GM12878 (cell line): ENCODE data around the gene RSAD2.

Source experiments
- BCL11A ChIP-seq: IDR thresholded peaks from 2 replicates; pipeline ENCODE4 v1.6.1; 2011; ENCODE audit warnings: low read depth, low read length
- BHLHE40 ChIP-seq, 2 experiments: fragments of 450-650 bp in 1 of 2; IDR thresholded peaks; 2 replicates each; pipeline ENCODE4 v1.6.1; 2011 to 2017; ENCODE audit warnings: low read depth in 2 of 2, borderline replicate concordance in 1 of 2, improper control_type of control experiment in 1 of 2, low read length in 1 of 2, mild to moderate bottlenecking in 1 of 2
- BRCA1 ChIP-seq: IDR thresholded peaks from 2 replicates; pipeline ENCODE4 v1.6.1; 2011; ENCODE audit warnings: low read depth, low read length, improper control_type of control experiment
- CEBPB ChIP-seq, 2 experiments: fragments of 150-350 bp in 1 of 2; IDR thresholded peaks; 2 replicates each; pipeline ENCODE4 v1.6.1; 2012 to 2014; ENCODE audit warnings: low read depth in 2 of 2, low read length in 2 of 2, borderline replicate concordance in 1 of 2, inconsistent platforms in 1 of 2
- CHD2 ChIP-seq: IDR thresholded peaks from 2 replicates; pipeline ENCODE4 v1.6.1; 2011; ENCODE audit warnings: low read depth, low read length, improper control_type of control experiment, borderline replicate concordance
- EP300 ChIP-seq, 2 experiments: fragments of 150-350 bp in 1 of 2; IDR thresholded peaks; 2 replicates each; pipeline ENCODE4 v1.6.1; 2011 to 2012; ENCODE audit warnings: low read depth in 2 of 2, low read length in 2 of 2, borderline replicate concordance in 1 of 2, improper control_type of control experiment in 1 of 2, inconsistent platforms in 1 of 2; ENCODE audit not compliant: control insufficient read depth in 1 of 2
- EZH2 ChIP-seq: IDR thresholded peaks from 2 replicates; pipeline ENCODE4 v1.6.1; 2012; ENCODE audit warnings: low read depth, mild to moderate bottlenecking, control low read depth, inconsistent platforms, low read length, borderline replicate concordance; ENCODE audit not compliant: control insufficient read depth
- FOXK2 ChIP-seq: fragments of 450-650 bp; IDR thresholded peaks from 2 replicates; pipeline ENCODE4 v1.6.1; 2017; ENCODE audit warnings: mild to moderate bottlenecking, moderate library complexity
- HDGF ChIP-seq: fragments of 450-650 bp; IDR thresholded peaks from 2 replicates; pipeline ENCODE4 v1.6.1; 2016; ENCODE audit warnings: antibody characterized with exemption
- KAT2A ChIP-seq: conservative IDR thresholded peaks from 2 replicates; pipeline ENCODE4 v1.6.1; 2011; ENCODE audit warnings: low read depth, low read length; ENCODE audit not compliant: control insufficient read depth
- SMAD1 ChIP-seq: fragments of 450-650 bp; IDR thresholded peaks from 2 replicates; pipeline ENCODE4 v1.6.1; 2018; ENCODE audit warnings: mild to moderate bottlenecking, low read depth; ENCODE audit not compliant: partially characterized antibody
- SP1 ChIP-seq: IDR thresholded peaks from one replicate; pipeline ENCODE4 v1.6.1; 2011; ENCODE audit warnings: low read depth, low read length
- STAT3 ChIP-seq: IDR thresholded peaks from 2 replicates; pipeline ENCODE4 v1.6.1; 2011; ENCODE audit warnings: low read depth, low read length, improper control_type of control experiment
- TF ChIP-seq, protein P1 (sequence below), 3 experiments: IDR thresholded peaks in 2 of 3; conservative IDR thresholded peaks in 1 of 3; 2 replicates each; pipeline ENCODE4 v1.5.1; 2011; ENCODE audit warnings: low read depth in 3 of 3, low read length in 3 of 3, mild to moderate bottlenecking in 3 of 3, control low read depth in 2 of 3, moderate library complexity in 2 of 3, inconsistent platforms in 1 of 3, mixed read lengths in 1 of 3; ENCODE audit not compliant: control insufficient read depth in 2 of 3, insufficient read depth in 1 of 3; ENCODE audit errors: extremely low read depth in 1 of 3

DNA sequence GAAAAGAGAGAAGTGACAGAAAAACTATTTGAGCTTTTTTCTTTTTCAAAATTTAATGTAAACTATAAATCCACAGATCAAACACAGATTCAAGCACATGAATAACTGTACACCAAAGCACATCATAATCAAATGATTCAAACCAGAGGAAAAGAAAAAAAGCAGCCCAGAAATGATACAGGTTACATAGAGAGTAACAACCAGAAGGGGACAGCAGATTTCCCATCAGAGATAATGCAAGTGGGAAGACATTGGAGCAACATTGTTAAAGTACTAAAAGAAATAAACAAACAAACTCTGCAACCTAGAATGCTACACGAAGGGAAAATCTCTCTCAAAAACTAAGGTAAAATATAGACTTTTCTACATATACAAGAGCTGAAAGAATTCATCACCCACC lies 46.3 kb upstream of the RSAD2 start:
- no peak for TF ChIP-seq SMAD1
- no peak for TF ChIP-seq BRCA1
- TF ChIP-seq, protein P1, sequence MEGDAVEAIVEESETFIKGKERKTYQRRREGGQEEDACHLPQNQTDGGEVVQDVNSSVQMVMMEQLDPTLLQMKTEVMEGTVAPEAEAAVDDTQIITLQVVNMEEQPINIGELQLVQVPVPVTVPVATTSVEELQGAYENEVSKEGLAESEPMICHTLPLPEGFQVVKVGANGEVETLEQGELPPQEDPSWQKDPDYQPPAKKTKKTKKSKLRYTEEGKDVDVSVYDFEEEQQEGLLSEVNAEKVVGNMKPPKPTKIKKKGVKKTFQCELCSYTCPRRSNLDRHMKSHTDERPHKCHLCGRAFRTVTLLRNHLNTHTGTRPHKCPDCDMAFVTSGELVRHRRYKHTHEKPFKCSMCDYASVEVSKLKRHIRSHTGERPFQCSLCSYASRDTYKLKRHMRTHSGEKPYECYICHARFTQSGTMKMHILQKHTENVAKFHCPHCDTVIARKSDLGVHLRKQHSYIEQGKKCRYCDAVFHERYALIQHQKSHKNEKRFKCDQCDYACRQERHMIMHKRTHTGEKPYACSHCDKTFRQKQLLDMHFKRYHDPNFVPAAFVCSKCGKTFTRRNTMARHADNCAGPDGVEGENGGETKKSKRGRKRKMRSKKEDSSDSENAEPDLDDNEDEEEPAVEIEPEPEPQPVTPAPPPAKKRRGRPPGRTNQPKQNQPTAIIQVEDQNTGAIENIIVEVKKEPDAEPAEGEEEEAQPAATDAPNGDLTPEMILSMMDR (IDR thresholded peaks at IDR 0.05 in 2 of 3, conservative IDR thresholded peaks at IDR 0.05 in 1 of 3; ENCODE audit: control insufficient read depth in 2 of 3, extremely low read depth in 1 of 3, insufficient read depth in 1 of 3, low read depth in 3 of 3, low read length in 3 of 3), result no peak
- TF ChIP-seq CEBPB (IDR thresholded peaks at IDR 0.05; ENCODE audit: borderline replicate concordance in 1 of 2, low read depth in 2 of 2, low read length in 2 of 2), result no peak
- TF ChIP-seq EP300 (IDR thresholded peaks at IDR 0.05; ENCODE audit: borderline replicate concordance in 1 of 2, control insufficient read depth in 1 of 2, low read depth in 2 of 2, low read length in 2 of 2), result no peak
- TF ChIP-seq BCL11A, result no peak
- no peak for TF ChIP-seq SP1
- TF ChIP-seq KAT2A, result no peak
- no peak for TF ChIP-seq STAT3
- TF ChIP-seq EZH2, result no peak
- TF ChIP-seq BHLHE40 (IDR thresholded peaks at IDR 0.05; ENCODE audit: borderline replicate concordance in 1 of 2, low read depth in 2 of 2, low read length in 1 of 2), result no peak
- TF ChIP-seq CHD2, result no peak
- no peak for TF ChIP-seq FOXK2
- TF ChIP-seq HDGF, result no peak
